ENCODE results near the gene NDUFA8. TPM values are rescaled to one million over a fixed set of nuclear protein-coding genes. Genes with fewer than 3 reads are reported as not detected.
A peak's percentile ranks its signal among the peaks of the same experiment; 100 is the strongest.

Gene NDUFA8
- polyA plus RNA-seq, 1 of the 3 experiments (the other 2 are of a cell fraction), result 116 TPM

DNA sequence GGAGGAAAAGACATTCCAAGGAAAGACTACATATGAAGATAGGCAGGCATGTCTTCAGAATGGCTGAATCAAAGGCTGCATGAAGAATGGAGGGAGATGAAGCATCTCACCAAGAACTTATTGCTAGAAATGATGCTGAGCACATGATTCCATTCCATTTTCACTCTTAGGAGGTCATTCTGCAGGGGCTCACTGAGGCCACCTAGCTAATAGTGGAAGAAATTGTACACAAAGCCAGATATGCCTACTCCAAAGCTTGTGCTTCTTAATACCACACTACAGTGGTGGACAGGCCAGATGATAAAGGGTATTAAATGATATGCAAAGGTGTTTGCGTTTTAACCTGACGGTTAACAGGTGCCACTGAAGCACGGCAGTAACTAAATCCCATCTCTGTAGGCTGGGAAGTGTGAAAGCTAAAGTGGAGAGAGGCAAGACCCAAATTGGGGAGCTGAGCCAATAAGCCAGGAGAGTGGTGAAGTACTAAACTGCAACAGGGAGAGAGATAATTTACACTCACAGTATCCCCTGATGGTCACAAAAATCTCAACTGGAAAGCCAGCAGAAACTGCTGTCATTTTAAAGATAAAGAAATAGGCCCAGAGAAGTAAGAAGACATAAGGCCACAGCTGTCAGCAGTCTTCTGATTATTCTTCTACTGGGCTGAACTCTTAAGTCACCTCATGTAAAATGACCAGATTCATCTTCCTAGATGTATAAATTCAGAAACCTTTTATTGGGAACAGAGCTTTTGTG lies 14.6 kb downstream of the NDUFA8 start:
- Histone ChIP-seq H3K9ac (no peak overlapping the region), H3K79me2 (ENCODE audit: insufficient read depth) (peaks cover 4% of the 10 kb centered on the region; the same call in 1 of the 2 replicates), H3K9me3 (no peaks in the 10 kb centered on the region), H3K36me3 (replicated peaks in 1 of 2; ENCODE audit: control insufficient read depth in 1 of 2, insufficient read depth in 2 of 2, low read length in 1 of 2) (peaks cover 27 to 50% of the 10 kb centered on the region in 2 experiments), H3F3A (replicated peaks; ENCODE audit: insufficient read depth) (peaks cover 4% of the 10 kb centered on the region), H4K20me1 (ENCODE audit: insufficient read depth) (no peaks in the 10 kb centered on the region), H2AFZ (ENCODE audit: low read depth) (no peak overlapping the region), H3K4me3 (ENCODE audit: low read depth in 2 of 2, low read length in 1 of 2) (no peak overlapping the region), H3K27ac (ENCODE audit: low read depth in 2 of 2, low read length in 1 of 2) (no peak overlapping the region), H3K4me2 (no peak overlapping the region), H3K4me1 (ENCODE audit: control insufficient read depth in 1 of 2, insufficient read depth in 2 of 2, low read depth in 1 of 2, low read length in 1 of 2) (no peaks in the 10 kb centered on the region), H3K27me3 (ENCODE audit: insufficient read depth) (no peaks in the 10 kb centered on the region), H3K9me2 (no peaks in the 10 kb centered on the region)
- POLR2A ChIA-PET, result no interaction called here
- WGBS (ENCODE audit: low lambda C conversion rate), result 69% methylated on average over 3 of the region's 3 CpGs
- no peak for TF ChIP-seq EZH2phosphoT487 (IDR thresholded peaks at IDR 0.05; ENCODE audit: borderline replicate concordance, low read depth)
- TF ChIP-seq, protein P1, sequence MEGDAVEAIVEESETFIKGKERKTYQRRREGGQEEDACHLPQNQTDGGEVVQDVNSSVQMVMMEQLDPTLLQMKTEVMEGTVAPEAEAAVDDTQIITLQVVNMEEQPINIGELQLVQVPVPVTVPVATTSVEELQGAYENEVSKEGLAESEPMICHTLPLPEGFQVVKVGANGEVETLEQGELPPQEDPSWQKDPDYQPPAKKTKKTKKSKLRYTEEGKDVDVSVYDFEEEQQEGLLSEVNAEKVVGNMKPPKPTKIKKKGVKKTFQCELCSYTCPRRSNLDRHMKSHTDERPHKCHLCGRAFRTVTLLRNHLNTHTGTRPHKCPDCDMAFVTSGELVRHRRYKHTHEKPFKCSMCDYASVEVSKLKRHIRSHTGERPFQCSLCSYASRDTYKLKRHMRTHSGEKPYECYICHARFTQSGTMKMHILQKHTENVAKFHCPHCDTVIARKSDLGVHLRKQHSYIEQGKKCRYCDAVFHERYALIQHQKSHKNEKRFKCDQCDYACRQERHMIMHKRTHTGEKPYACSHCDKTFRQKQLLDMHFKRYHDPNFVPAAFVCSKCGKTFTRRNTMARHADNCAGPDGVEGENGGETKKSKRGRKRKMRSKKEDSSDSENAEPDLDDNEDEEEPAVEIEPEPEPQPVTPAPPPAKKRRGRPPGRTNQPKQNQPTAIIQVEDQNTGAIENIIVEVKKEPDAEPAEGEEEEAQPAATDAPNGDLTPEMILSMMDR (IDR thresholded peaks at IDR 0.05), result peak; percentile 41
- no peak for TF ChIP-seq RAD21 (IDR thresholded peaks at IDR 0.05; ENCODE audit: low read length)
- TF ChIP-seq RCOR1 (IDR thresholded peaks at IDR 0.05; ENCODE audit: low read length), result no peak
- no peak for TF ChIP-seq NFIC (IDR thresholded peaks at IDR 0.05; ENCODE audit: borderline replicate concordance)
- no peak for TF ChIP-seq YY1 (IDR thresholded peaks at IDR 0.05; ENCODE audit: low read depth)
- no peak for TF ChIP-seq FOXM1 (IDR thresholded peaks at IDR 0.05; ENCODE audit: low read depth)
- TF ChIP-seq SIN3A (IDR thresholded peaks at IDR 0.05; ENCODE audit: borderline replicate concordance, low read depth, low read length), result no peak
- no peak for TF ChIP-seq JUND (IDR thresholded peaks at IDR 0.05)
- TF ChIP-seq FOXJ3 (CRISPR knock-in tag; IDR thresholded peaks at IDR 0.05), result no peak
- peak; percentile 19; the same call in 1 of the 2 replicates for TF ChIP-seq SMC3 (IDR thresholded peaks at IDR 0.05; ENCODE audit: low read depth, low read length)
- TF ChIP-seq, protein P2, sequence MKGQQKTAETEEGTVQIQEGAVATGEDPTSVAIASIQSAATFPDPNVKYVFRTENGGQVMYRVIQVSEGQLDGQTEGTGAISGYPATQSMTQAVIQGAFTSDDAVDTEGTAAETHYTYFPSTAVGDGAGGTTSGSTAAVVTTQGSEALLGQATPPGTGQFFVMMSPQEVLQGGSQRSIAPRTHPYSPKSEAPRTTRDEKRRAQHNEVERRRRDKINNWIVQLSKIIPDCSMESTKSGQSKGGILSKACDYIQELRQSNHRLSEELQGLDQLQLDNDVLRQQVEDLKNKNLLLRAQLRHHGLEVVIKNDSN (IDR thresholded peaks at IDR 0.05; ENCODE audit: borderline replicate concordance, low read depth), result no peak
- no peak for TF ChIP-seq GABPA (IDR thresholded peaks at IDR 0.05; ENCODE audit: low read depth)
- no peak for TF ChIP-seq RXRA (IDR thresholded peaks at IDR 0.05; ENCODE audit: borderline replicate concordance, low read depth)
- no peak for DNase-seq
- CTCF ChIA-PET, result interaction anchor here (1.1 to 3.8 kb wide), 10 partner anchors 11 to 205 kb away, joined by 3 to 20 read pairs (median 8); partner anchors contain the start of genes MORN5 and NDUFA8

DNA sequence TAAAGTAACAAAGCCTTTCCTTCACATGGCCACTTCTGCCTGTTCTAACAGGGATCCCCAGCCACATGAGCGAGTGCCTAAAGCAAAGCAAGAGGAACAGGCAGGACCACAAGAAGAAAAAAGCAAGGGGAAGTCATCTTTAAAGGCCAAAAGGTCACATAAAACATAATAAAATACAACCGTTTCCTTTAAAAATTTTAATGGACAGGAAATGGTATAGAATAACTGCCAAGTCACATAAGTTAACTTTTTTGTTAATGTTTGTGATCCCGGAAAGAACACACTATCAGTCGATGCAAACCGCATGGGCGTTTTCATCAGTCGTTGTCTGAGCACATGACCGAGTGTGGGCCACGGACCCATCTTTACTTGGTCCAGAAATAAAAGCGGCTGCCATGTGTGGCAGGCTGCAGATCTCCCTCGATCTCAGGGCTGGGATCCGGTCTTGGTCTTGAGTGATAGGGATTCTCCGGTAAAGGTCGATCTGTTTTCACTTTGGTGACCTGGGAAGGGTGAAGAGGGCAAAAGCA lies 15.6 kb downstream of the NDUFA8 start:
- Histone ChIP-seq H2AFZ (ENCODE audit: low read depth) (no peak overlapping the region), H3K27ac (ENCODE audit: low read depth in 2 of 2, low read length in 1 of 2) (no peak overlapping the region), H3K9me2 (no peaks in the 10 kb centered on the region), H3K36me3 (replicated peaks in 1 of 2; ENCODE audit: control insufficient read depth in 1 of 2, insufficient read depth in 2 of 2, low read length in 1 of 2) (peaks cover 27 to 50% of the 10 kb centered on the region in 2 experiments), H3F3A (replicated peaks; ENCODE audit: insufficient read depth) (peaks cover 4% of the 10 kb centered on the region), H3K27me3 (ENCODE audit: insufficient read depth) (no peaks in the 10 kb centered on the region), H3K9ac (no peak overlapping the region), H3K4me3 (ENCODE audit: low read depth in 2 of 2, low read length in 1 of 2) (no peak overlapping the region), H3K9me3 (no peaks in the 10 kb centered on the region), H4K20me1 (ENCODE audit: insufficient read depth) (no peaks in the 10 kb centered on the region), H3K4me2 (no peak overlapping the region), H3K4me1 (ENCODE audit: control insufficient read depth in 1 of 2, insufficient read depth in 2 of 2, low read depth in 1 of 2, low read length in 1 of 2) (no peaks in the 10 kb centered on the region), H3K79me2 (ENCODE audit: insufficient read depth) (no peaks in the 10 kb centered on the region; the same call in 1 of the 2 replicates)
- ChIA-PET POLR2A (no interaction called here), CTCF (interaction anchor here (1.0 to 3.8 kb wide), 8 partner anchors 15 to 206 kb away, joined by 3 to 20 read pairs (median 8); partner anchors contain the start of genes MORN5 and NDUFA8)
- 92% methylated on average over 14 of the region's 14 CpGs for WGBS (ENCODE audit: low lambda C conversion rate)
- no peak for DNase-seq
- TF ChIP-seq, protein P3, sequence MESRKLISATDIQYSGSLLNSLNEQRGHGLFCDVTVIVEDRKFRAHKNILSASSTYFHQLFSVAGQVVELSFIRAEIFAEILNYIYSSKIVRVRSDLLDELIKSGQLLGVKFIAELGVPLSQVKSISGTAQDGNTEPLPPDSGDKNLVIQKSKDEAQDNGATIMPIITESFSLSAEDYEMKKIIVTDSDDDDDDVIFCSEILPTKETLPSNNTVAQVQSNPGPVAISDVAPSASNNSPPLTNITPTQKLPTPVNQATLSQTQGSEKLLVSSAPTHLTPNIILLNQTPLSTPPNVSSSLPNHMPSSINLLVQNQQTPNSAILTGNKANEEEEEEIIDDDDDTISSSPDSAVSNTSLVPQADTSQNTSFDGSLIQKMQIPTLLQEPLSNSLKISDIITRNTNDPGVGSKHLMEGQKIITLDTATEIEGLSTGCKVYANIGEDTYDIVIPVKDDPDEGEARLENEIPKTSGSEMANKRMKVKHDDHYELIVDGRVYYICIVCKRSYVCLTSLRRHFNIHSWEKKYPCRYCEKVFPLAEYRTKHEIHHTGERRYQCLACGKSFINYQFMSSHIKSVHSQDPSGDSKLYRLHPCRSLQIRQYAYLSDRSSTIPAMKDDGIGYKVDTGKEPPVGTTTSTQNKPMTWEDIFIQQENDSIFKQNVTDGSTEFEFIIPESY (IDR thresholded peaks at IDR 0.05; ENCODE audit: borderline replicate concordance, low read depth), result no peak
- TF ChIP-seq, protein P1 (IDR thresholded peaks at IDR 0.05), result no peak
- TF ChIP-seq NRF1 (IDR thresholded peaks at IDR 0.05; ENCODE audit: low read depth, low read length) (no peak), EZH2phosphoT487 (IDR thresholded peaks at IDR 0.05; ENCODE audit: borderline replicate concordance, low read depth) (no peak), CHD2 (IDR thresholded peaks at IDR 0.05; ENCODE audit: low read length, partially characterized antibody) (no peak), GATA2 (CRISPR knock-in tag; IDR thresholded peaks at IDR 0.05) (no peak), MEF2A (IDR thresholded peaks at IDR 0.05; ENCODE audit: borderline replicate concordance, low read depth) (no peak), SMC3 (IDR thresholded peaks at IDR 0.05; ENCODE audit: low read depth, low read length) (no peak), FOSL2 (IDR thresholded peaks at IDR 0.05; ENCODE audit: borderline replicate concordance, low read depth) (no peak), JUND (IDR thresholded peaks at IDR 0.05) (no peak), FOXM1 (IDR thresholded peaks at IDR 0.05; ENCODE audit: low read depth) (no peak)

Measured in SK-N-SH (cell line).